Measurements from ENCODE around the gene NPIPB2.

The NPIPB2 gene

DNA sequence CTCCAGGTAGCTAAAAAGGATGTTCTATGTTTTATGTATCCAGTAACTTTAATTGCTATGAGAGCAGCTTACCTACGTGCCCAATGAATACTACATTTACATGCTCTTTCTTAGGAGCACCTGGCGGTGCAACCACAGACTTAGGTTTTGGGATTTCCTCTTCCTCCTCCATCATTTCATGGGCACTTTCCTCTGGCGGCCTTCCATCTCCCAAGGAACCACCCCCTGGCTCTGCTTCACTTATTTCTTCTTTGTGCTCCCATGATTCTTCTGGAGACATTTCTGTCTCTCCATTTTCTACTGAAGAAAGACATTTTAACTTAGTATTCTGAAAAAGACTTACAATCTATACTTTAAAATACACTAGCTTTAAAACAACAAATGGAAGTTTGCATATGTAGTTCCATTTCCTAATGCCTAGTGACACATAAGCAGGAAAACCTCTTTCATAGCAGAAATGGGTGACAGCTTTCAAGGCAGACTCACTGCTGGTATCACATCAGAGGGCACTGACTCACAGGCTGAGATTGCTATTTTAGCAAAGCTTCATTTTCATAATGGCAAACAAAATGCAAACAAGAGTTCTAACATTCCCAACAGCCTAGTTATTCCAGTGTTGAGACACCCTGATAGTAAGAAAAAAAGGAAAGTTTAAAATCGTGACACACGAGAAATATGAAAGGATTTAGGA lies 45.2 kb downstream of the NPIPB2 start:
- no peak for TF ChIP-seq CTCF (conservative IDR thresholded peaks at IDR 0.05; ENCODE audit: low read depth, low read length)
- DNase-seq (ENCODE audit: low read depth) = peak; percentile 75
- H3K4me3 ChIP-seq (ENCODE audit: low read depth, low read length) = no peak overlapping the region

DNA sequence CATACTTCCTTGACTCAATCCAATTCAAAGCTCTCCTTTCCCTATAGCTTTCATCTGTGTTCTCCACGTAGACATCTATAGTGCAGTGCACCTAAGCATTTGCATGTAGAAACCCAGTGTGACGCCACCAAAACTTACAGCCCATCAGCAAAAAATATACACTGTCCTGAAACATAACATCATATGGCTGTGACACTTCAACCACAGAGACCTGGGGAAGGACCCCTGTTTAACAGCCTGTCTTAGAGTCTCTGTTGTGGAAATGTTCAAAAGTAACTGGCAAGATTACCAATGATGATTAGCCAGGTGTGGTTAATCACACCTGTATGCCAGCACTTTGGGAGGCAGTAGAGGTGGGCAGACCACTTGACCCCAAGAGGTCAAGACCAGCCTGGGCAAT lies 48.3 kb downstream of the NPIPB2 start:
- no peak for TF ChIP-seq CTCF (conservative IDR thresholded peaks at IDR 0.05; ENCODE audit: low read depth, low read length)
- no peak overlapping the region for H3K4me3 ChIP-seq (ENCODE audit: low read depth, low read length)
- DNase-seq (ENCODE audit: low read depth) = no peak

GRCh38 chr16:11892761-11893160 lies 49.1 kb downstream of the NPIPB2 start:
- no peak for TF ChIP-seq CTCF (conservative IDR thresholded peaks at IDR 0.05; ENCODE audit: low read depth, low read length)
- H3K4me3 ChIP-seq (ENCODE audit: low read depth, low read length) = no peak overlapping the region
- DNase-seq (ENCODE audit: low read depth) = no peak

DNA sequence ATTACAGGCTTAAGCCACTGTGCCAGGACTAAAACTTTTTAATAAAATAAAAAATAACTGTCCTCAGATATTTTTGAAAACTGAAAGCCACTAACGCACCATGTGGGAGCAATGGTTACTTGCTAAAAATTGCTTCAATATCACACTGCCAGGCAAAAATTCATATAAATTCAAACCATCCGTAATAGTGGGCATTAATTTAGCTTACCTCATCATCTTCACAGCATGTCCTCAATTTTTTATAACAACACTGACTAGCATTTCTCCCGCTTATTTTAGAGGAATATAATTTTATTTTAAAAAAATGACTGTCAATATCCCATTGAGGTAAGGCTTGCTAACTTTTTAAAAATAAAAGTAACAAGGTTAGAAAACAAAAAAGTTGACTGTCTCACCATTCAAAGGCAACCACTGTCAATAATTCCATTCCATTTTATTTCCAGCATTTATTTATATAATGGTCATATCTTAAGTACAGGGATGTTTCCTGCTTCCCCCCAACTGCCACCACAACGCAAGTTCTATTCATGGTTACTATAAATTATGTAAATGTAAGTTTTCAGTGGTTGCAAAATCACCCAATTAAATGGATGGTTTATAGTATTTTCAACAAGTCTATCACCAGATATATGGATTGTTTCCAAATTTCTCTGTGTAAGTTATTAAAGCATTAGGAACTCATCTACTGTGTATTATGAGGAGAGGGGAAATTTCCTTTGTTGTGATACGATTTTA lies 51.4 kb downstream of the NPIPB2 start:
- DNase-seq (ENCODE audit: low read depth) = no peak
- H3K4me3 ChIP-seq (ENCODE audit: low read depth, low read length) = no peak overlapping the region
- TF ChIP-seq CTCF (conservative IDR thresholded peaks at IDR 0.05; ENCODE audit: low read depth, low read length) = no peak

- no peak for DNase-seq (ENCODE audit: low read depth)
- no peak for TF ChIP-seq CTCF (conservative IDR thresholded peaks at IDR 0.05; ENCODE audit: low read depth, low read length)
- H3K4me3 ChIP-seq (ENCODE audit: low read depth, low read length) = no peak overlapping the region
Observed at GRCh38 chr16:11886881-11887280, 55.0 kb downstream of the NPIPB2 start.

GRCh38 chr16:11884035-11884434 lies 57.8 kb downstream of the NPIPB2 start:
- no peak for DNase-seq (ENCODE audit: low read depth)
- TF ChIP-seq CTCF (conservative IDR thresholded peaks at IDR 0.05; ENCODE audit: low read depth, low read length) = no peak

DNA sequence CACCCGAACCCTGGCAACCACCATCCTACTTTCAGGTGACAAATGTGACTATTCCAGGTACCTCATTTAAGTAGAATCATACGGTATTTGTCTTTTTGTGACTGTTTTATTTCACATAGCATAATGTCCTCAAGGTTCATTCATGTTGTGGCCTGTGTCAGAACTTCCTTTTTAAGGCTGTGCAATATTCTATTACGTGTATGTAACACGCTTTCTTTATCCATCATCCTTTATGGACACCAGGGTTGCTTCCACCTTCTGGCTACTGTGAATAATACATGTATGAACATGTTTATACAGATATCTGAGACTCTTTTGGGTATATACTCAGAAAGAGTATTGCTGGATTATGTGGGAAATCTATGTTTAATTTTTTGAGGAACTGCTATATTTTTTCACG lies 61.8 kb downstream of the NPIPB2 start:
- TF ChIP-seq CTCF (conservative IDR thresholded peaks at IDR 0.05; ENCODE audit: low read depth, low read length) = no peak
- no peak for DNase-seq (ENCODE audit: low read depth)
- H3K4me3 ChIP-seq (ENCODE audit: low read depth, low read length) = no peak overlapping the region

More at GRCh38 chr16:11884035-11884434, 57.8 kb downstream of the NPIPB2 start:
- H3K4me3 ChIP-seq (ENCODE audit: low read depth, low read length) = no peak overlapping the region

Measured in choroid plexus epithelial cell (primary cell).